Measurements from ENCODE around the gene WWC2.

WWC2 gene

DNA sequence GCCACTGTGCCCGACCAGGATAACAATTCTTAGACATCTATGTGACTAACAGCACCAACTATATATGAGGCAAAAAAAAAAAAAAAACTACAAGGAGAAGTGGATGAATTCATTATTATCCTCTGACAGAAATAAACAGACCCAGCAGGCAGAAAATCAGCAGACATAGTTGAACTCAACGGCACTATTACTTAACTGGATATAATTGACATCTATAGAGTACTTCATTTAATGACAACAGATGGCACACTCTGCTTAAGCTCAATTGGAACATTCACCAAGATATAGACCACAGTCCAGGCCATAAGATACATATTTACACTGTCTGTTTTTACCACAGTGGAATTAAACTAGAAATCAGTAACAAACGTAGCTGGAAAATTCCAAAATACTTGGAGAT, 207.8 kb downstream of the WWC2 start:
- TF ChIP-seq, protein P1, sequence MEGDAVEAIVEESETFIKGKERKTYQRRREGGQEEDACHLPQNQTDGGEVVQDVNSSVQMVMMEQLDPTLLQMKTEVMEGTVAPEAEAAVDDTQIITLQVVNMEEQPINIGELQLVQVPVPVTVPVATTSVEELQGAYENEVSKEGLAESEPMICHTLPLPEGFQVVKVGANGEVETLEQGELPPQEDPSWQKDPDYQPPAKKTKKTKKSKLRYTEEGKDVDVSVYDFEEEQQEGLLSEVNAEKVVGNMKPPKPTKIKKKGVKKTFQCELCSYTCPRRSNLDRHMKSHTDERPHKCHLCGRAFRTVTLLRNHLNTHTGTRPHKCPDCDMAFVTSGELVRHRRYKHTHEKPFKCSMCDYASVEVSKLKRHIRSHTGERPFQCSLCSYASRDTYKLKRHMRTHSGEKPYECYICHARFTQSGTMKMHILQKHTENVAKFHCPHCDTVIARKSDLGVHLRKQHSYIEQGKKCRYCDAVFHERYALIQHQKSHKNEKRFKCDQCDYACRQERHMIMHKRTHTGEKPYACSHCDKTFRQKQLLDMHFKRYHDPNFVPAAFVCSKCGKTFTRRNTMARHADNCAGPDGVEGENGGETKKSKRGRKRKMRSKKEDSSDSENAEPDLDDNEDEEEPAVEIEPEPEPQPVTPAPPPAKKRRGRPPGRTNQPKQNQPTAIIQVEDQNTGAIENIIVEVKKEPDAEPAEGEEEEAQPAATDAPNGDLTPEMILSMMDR (conservative IDR thresholded peaks at IDR 0.05; ENCODE audit: low read depth, low read length): no peak
- no peak for DNase-seq (ENCODE audit: low read depth)
- no peak overlapping the region for H3K4me3 ChIP-seq (ENCODE audit: low read length)

DNA sequence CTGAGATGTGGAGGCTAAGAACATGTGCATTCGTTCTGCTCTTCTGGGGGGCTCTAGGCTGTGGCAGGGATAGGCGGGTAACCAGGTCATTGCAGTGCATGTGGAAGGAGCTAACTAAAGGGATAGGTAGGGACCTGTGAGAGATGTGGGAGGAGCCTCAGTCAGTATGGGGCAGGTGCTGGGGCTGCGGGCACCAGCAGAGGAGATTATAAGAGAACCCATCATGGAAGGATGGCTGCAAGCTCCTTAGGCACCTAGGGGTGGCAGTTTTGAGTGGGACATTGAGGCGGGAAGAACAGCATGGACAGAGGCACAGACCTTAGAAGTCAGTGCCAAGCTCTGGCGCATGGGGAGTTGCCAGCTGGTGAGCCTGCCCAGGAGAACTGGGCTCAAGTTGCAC, 213.8 kb downstream of the WWC2 start:
- DNase-seq (ENCODE audit: low read depth): no peak
- TF ChIP-seq, protein P1 (conservative IDR thresholded peaks at IDR 0.05; ENCODE audit: low read depth, low read length): no peak
- H3K4me3 ChIP-seq (ENCODE audit: low read length): no peak overlapping the region

DNA sequence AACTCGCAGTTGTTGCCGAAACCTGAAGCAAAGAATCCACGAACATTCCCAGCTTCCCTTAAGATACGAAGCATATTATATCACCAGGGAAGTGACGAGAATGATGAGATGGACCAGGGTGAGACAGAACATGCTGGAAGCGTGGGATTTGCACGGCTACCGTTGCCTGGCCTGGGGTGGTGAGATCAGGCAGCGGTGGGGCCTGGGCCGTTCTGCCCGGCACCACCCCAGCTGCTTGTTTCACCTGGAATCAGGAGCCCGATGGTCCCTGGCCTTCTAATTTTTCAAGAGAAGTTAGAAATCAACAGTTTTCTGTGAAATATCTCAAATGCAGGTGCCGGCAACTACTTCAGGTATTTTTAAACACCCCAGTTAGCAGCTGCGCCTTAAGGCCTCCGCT, 215.3 kb downstream of the WWC2 start:
- no peak overlapping the region for H3K4me3 ChIP-seq (ENCODE audit: low read length)
- DNase-seq (ENCODE audit: low read depth): no peak
- TF ChIP-seq, protein P1 (conservative IDR thresholded peaks at IDR 0.05; ENCODE audit: low read depth, low read length): no peak

DNA sequence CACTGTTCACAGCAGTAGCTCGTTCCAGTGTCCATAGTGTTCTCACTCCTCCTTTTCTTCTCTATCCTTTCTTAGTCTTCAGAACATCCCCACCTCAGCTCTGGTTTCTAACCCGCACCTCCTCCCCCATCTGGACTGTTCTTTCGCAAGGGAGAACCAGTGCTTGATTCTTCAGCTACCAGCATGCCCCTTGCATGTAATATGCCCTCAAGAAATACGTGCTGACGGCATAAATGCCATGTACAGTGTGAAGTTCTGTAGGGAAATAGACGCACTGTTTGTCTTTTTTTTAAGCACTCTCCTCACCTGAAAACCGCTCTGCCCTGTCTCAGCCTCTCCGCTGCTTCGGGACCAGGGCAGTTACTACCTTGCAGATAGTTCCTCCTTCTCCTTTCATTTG, 215.7 kb downstream of the WWC2 start:
- no peak overlapping the region for H3K4me3 ChIP-seq (ENCODE audit: low read length)
- no peak for DNase-seq (ENCODE audit: low read depth)
- TF ChIP-seq, protein P1 (conservative IDR thresholded peaks at IDR 0.05; ENCODE audit: low read depth, low read length): no peak

DNA sequence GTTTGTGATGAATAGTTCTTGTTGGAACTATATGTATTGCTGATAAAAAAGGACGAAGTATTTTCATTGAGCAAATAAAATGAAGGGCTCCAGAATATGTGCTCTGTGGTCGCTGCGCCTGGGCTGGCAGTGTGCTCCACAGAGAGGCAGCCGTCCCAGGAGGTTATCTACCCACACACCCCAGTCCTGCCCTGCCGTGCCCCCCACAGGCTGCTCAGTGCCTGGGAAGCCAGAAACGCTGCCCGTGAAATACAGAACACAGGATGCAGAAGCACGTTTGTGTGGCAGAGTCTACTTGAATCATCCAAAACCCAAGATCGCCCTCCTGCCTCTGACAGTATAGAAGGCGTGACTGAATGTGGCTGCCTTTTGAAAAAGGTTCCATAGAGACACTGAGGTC, 219.6 kb downstream of the WWC2 start:
- TF ChIP-seq, protein P1 (conservative IDR thresholded peaks at IDR 0.05; ENCODE audit: low read depth, low read length): no peak
- H3K4me3 ChIP-seq (ENCODE audit: low read length): no peak overlapping the region
- DNase-seq (ENCODE audit: low read depth): no peak

DNA sequence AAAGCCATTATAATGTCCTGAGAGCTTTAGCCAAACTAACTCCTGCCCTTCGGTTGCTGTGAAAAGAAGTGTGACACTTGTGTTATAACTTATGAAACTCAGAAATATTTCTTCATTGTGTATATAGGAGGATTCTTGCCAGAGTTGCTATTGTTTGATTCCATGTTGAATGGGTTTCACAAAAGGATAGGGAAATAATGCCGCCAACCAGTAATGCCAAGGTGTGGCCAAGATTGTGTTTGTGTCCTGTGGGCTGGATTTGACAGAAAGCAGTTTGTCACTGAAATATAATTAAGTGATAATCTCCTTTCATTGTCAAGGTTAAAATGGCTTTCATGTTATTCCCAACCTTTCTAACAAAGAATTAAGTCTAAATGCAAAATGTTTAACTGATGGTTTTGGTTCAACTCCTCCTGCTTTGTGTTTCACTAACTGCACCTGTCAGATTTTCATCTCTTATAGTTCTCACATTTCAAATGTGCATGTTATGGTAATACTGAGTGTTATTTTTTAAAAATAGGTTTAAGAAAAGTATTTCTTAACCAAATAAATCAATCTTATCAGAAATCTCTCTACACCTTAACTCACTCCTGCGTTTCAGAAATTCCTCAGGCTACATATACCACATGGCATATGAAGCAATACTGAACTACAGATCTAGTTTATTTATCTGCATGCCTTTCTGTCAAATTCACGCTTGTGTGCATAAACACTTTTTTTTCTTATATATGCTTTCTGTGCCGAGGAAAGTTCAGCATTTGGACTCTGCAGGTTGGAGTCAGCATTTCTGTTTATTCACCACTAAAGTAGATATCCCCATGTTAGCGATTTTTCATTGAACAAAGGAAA, 221.4 kb downstream of the WWC2 start, which contains the start of gene CLDN22:
Gene CLDN22, minus strand, starts transcription at position 66 of the 849 bp plus-strand sequence. Its CDS starts 58 bp downstream, at position 8.
- H3K4me3 ChIP-seq (ENCODE audit: low read length): no peak within 1 kb of the TSS
- DNase-seq (ENCODE audit: low read depth): no peak
- TF ChIP-seq, protein P1 (conservative IDR thresholded peaks at IDR 0.05; ENCODE audit: low read depth, low read length): no peak

DNA sequence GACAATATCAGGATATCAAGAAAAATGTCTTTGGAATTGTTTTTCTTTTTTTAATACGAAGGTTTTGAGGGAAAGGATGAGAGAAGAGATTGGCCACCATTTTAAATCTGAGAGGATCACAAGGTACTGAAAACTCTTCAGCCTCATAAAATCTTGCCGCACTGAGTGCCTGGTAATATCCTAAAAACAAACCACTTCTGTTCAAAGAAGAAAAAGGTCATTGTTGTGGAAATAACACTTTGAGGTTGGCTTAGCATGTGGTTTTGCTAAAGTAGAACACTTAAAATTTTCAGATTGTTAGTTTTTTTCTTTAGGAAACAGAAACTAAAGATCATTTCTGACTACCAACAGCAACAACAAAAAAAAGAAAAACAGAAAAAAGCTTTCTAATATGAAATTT, 222.0 kb downstream of the WWC2 start:
- no peak for DNase-seq (ENCODE audit: low read depth)
- no peak overlapping the region for H3K4me3 ChIP-seq (ENCODE audit: low read length)
- TF ChIP-seq, protein P1 (conservative IDR thresholded peaks at IDR 0.05; ENCODE audit: low read depth, low read length): no peak
